Measurements from ENCODE around the gene ZNF778.

The ZNF778 gene

GRCh38 chr16:89170346-89171215, 46.9 kb upstream of the ZNF778 start:
- Histone ChIP-seq H3K27ac (ENCODE audit: extremely low read depth, low read depth, low read length) (no peak overlapping the region), H3K4me3 (ENCODE audit: low read depth, low read length) (no peak overlapping the region), H3K4me1 (ENCODE audit: control insufficient read depth, insufficient read depth, low read length) (peaks cover 3% of the 10 kb centered on the region; the same call in 1 of the 2 replicates), H3K9me3 (ENCODE audit: control insufficient read depth, insufficient read depth, low read depth, low read length) (no peaks in the 10 kb centered on the region), H3K36me3 (ENCODE audit: control insufficient read depth in 2 of 2, insufficient read depth in 1 of 2, low read length in 2 of 2) (no peaks in the 10 kb centered on the region)
- POLR2A ChIA-PET = interaction anchor here (0.5 to 1.2 kb wide), 6 partner anchors 22 to 919 kb away, joined by 3 to 11 read pairs (median 6); partner anchors contain the start of gene ZNF778
- CTCF ChIA-PET = interaction anchor here (0.6 to 1.0 kb wide), 4 partner anchors 47 to 358 kb away, joined by 3 to 6 read pairs (median 4); partner anchors contain the start of gene ZNF778
- no peak for TF ChIP-seq ZNF274 (IDR thresholded peaks at IDR 0.05; ENCODE audit: low read length)
- TF ChIP-seq ZNF274 (tag by site-specific recombination; IDR thresholded peaks at IDR 0.05; ENCODE audit: borderline replicate concordance) = no peak
- no peak for TF ChIP-seq ZNF302 (tag by site-specific recombination; IDR thresholded peaks at IDR 0.05; ENCODE audit: low read depth)
- TF ChIP-seq ZNF639 (tag by site-specific recombination; IDR thresholded peaks at IDR 0.05) = no peak
- TF ChIP-seq KLF17 (tag by site-specific recombination; IDR thresholded peaks at IDR 0.05) = no peak
- TF ChIP-seq KLF9 (tag by site-specific recombination; IDR thresholded peaks at IDR 0.05; ENCODE audit: low read depth) = no peak
- TF ChIP-seq GLI4 (tag by site-specific recombination; IDR thresholded peaks at IDR 0.05) = no peak
- TF ChIP-seq ZNF292 (tag by site-specific recombination; IDR thresholded peaks at IDR 0.05; ENCODE audit: borderline replicate concordance, low read depth) = no peak
- no peak for TF ChIP-seq ZNF510 (tag by site-specific recombination; IDR thresholded peaks at IDR 0.05; ENCODE audit: insufficient replicate concordance)
- TF ChIP-seq ZNF560 (tag by site-specific recombination; IDR thresholded peaks at IDR 0.05; ENCODE audit: borderline replicate concordance) = no peak
- no peak for TF ChIP-seq ZBTB11 (tag by site-specific recombination; conservative IDR thresholded peaks at IDR 0.05; ENCODE audit: low read depth)
- TF ChIP-seq BCL11B (tag by site-specific recombination; IDR thresholded peaks at IDR 0.05; ENCODE audit: low read depth) = no peak
- 0 out of 2 replicates have a peak, but pooled peaks have one; percentile 17 for TF ChIP-seq GLIS2 (tag by site-specific recombination; IDR thresholded peaks at IDR 0.05)
- TF ChIP-seq KLF7 (tag by site-specific recombination; IDR thresholded peaks at IDR 0.05; ENCODE audit: borderline replicate concordance) = no peak
- no peak for TF ChIP-seq ZNF398 (tag by site-specific recombination; IDR thresholded peaks at IDR 0.05)
- TF ChIP-seq ZBTB10 (tag by site-specific recombination; IDR thresholded peaks at IDR 0.05) = 0 out of 2 replicates have a peak, but pooled peaks have one; percentile 21
- no peak for TF ChIP-seq ZNF561 (tag by site-specific recombination; IDR thresholded peaks at IDR 0.05; ENCODE audit: borderline replicate concordance)
- TF ChIP-seq ZNF426 (tag by site-specific recombination; IDR thresholded peaks at IDR 0.05) = no peak
- no peak for TF ChIP-seq ZFP69B (tag by site-specific recombination; IDR thresholded peaks at IDR 0.05)
- no peak for TF ChIP-seq ZNF837 (tag by site-specific recombination; IDR thresholded peaks at IDR 0.05)
- no peak for TF ChIP-seq ZBTB21 (tag by site-specific recombination; IDR thresholded peaks at IDR 0.05)
- TF ChIP-seq ZNF488 (tag by site-specific recombination; IDR thresholded peaks at IDR 0.05) = no peak
- TF ChIP-seq ZNF555 (tag by site-specific recombination; conservative IDR thresholded peaks at IDR 0.05) = no peak
- no peak for TF ChIP-seq ZNF324 (tag by site-specific recombination; IDR thresholded peaks at IDR 0.05)
- peak; percentile 86; the same call in 1 of the 2 replicates for TF ChIP-seq SCRT1 (tag by site-specific recombination; IDR thresholded peaks at IDR 0.05; ENCODE audit: borderline replicate concordance)
